Measurements from ENCODE around the gene SARNP. TPM values are rescaled to one million over a fixed set of nuclear protein-coding genes. Genes with fewer than 3 reads are reported as not detected.

SARNP gene
- total and polyA plus RNA-seq, 9 of the 15 experiments (the other 6 are each of a cell fraction or from before 2014, with no cell fraction given) = 70.1 to 400 (median 198) TPM

DNA sequence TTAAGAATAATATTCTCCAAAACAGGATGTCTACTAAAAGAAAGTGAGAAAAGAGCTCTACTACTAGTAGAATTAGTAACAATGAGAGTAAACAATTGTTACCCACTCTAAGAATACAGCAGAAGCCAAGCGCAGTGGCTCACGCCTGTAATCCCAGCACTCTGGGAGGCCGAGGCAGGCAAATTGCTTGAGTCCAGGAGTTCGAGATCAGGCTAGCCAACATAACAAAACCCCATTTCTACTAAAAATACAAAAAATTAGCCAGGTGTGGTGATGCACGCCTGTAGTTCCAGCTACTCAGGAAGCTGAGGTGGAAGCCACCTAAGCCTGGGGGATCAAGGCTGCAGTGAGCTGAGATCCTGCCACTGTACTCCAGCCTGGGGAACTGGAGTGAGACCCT lies 7.2 kb upstream of the SARNP start:
- peaks cover 4% of the 10 kb centered on the region; the same call in 1 of the 2 replicates for H4K20me1 ChIP-seq (replicated peaks; ENCODE audit: control insufficient read depth, insufficient read depth, low read length)
- intact Hi-C loops (cut with micrococcal nuclease) = loop anchor here (5.0 kb wide), 1 partner anchor 218 kb away; the partner anchor contains the start of gene RPS26
- POLR2A ChIA-PET = interaction anchor here (0.7 to 1.2 kb wide), 4 partner anchors 10 to 14 kb away, joined by 3 to 4 read pairs (median 3); no protein-coding TSS in a partner anchor
- TF ChIP-seq, protein P1, sequence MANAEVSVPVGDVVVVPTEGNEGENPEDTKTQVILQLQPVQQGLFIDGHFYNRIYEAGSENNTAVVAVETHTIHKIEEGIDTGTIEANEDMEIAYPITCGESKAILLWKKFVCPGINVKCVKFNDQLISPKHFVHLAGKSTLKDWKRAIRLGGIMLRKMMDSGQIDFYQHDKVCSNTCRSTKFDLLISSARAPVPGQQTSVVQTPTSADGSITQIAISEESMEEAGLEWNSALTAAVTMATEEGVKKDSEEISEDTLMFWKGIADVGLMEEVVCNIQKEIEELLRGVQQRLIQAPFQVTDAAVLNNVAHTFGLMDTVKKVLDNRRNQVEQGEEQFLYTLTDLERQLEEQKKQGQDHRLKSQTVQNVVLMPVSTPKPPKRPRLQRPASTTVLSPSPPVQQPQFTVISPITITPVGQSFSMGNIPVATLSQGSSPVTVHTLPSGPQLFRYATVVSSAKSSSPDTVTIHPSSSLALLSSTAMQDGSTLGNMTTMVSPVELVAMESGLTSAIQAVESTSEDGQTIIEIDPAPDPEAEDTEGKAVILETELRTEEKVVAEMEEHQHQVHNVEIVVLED (CRISPR knock-in tag; IDR thresholded peaks at IDR 0.05) = no peak
- TF ChIP-seq TCF7L2 (IDR thresholded peaks at IDR 0.05; ENCODE audit: low read depth, low read length) = no peak
- no peak for TF ChIP-seq ZNF143 (CRISPR knock-in tag; IDR thresholded peaks at IDR 0.05)
- no peak for TF ChIP-seq SP2 (IDR thresholded peaks at IDR 0.05; ENCODE audit: extremely low read depth, low read depth, low read length, poor library complexity, severe bottlenecking)
- TF ChIP-seq, protein P2, sequence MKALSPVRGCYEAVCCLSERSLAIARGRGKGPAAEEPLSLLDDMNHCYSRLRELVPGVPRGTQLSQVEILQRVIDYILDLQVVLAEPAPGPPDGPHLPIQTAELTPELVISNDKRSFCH (CRISPR knock-in tag; IDR thresholded peaks at IDR 0.05) = no peak
- TF ChIP-seq, protein P2 (tag; IDR thresholded peaks at IDR 0.05) = no peak
- no peak for TF ChIP-seq POLR3G (IDR thresholded peaks at IDR 0.05; ENCODE audit: extremely low read depth, insufficient read length, insufficient replicate concordance)
- no peak for TF ChIP-seq SMAD2 (IDR thresholded peaks at IDR 0.05; ENCODE audit: low read depth, low read length)
- TF ChIP-seq HNRNPL (IDR thresholded peaks at IDR 0.05; ENCODE audit: low read depth, low read length) = no peak
- TF ChIP-seq ZBTB17 (CRISPR knock-in tag; IDR thresholded peaks at IDR 0.05) = no peak
- TF ChIP-seq KAT8 (IDR thresholded peaks at IDR 0.05; ENCODE audit: low read depth) = no peak
- TF ChIP-seq, protein P3, sequence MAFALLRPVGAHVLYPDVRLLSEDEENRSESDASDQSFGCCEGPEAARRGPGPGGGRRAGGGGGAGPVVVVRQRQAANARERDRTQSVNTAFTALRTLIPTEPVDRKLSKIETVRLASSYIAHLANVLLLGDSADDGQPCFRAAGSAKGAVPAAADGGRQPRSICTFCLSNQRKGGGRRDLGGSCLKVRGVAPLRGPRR (CRISPR knock-in tag; IDR thresholded peaks at IDR 0.05) = no peak
- TF ChIP-seq KLF13 (tag; IDR thresholded peaks at IDR 0.05; ENCODE audit: borderline replicate concordance, low read depth) = no peak
- no peak for TF ChIP-seq ZNF551 (CRISPR knock-in tag; IDR thresholded peaks at IDR 0.05)
- no peak for TF ChIP-seq ILK (tag; IDR thresholded peaks at IDR 0.05; ENCODE audit: borderline replicate concordance, low read depth)
- no peak for TF ChIP-seq PCBP2 (IDR thresholded peaks at IDR 0.05; ENCODE audit: low read depth, low read length, poor library complexity, severe bottlenecking)
- H3K9ac ChIP-seq (ENCODE audit: insufficient read depth in 1 of 2, low read depth in 2 of 2, low read length in 2 of 2) = 0 out of 4 replicates have a peak overlapping the region, but pooled peaks of 1 of the 2 experiments have one; percentile 17
- H3K27me3 ChIP-seq (ENCODE audit: control insufficient read depth in 2 of 2, insufficient read depth in 2 of 2, low read length in 2 of 2) = no peaks in the 10 kb centered on the region
- no peak for FAIRE-seq
- peaks cover 76% of the 10 kb centered on the region for H3K36me3 ChIP-seq (ENCODE audit: control insufficient read depth, insufficient read depth, low read length)
- WGBS (ENCODE audit: insufficient coverage, low coverage, missing lambda C conversion rate) = 84% methylated on average over 5 of the region's 5 CpGs
- H3K4me3 ChIP-seq = no peak overlapping the region
- CTCF ChIA-PET (ENCODE audit: low intra/inter-chr PET ratio) = no interaction called here
- no peak overlapping the region for H3K27ac ChIP-seq (ENCODE audit: extremely low read depth, low read depth, low read length)
- in situ Hi-C loops (cut with MboI) = no loop called here
- no peak overlapping the region for H2AFZ ChIP-seq (ENCODE audit: low read depth, low read length)
- no peaks in the 10 kb centered on the region for H3K9me3 ChIP-seq (replicated peaks; ENCODE audit: control insufficient read depth, insufficient read depth, low read depth, low read length)
- H3K9me1 ChIP-seq (ENCODE audit: control insufficient read depth, insufficient read depth, low read length) = no peaks in the 10 kb centered on the region
- no peak for ATAC-seq
- no TSS peak for BruUV-seq (replicated peaks)
- no peak for DNase-seq (ENCODE audit: extremely low read depth in 1 of 4, low spot score in 3 of 4)
- peak overlapping the region; percentile 9; the same call in 1 of the 2 replicates for H3K4me2 ChIP-seq (ENCODE audit: insufficient read depth, low read length)
- H3K4me1 ChIP-seq (replicated peaks in 1 of 2; ENCODE audit: control insufficient read depth in 2 of 2, insufficient read depth in 2 of 2, low read length in 2 of 2) = peaks cover 19 to 20% of the 10 kb centered on the region in 2 experiments; a peak in 4 of 5 replicates
- H3K79me2 ChIP-seq (ENCODE audit: control insufficient read depth, insufficient read depth, low read length) = peaks cover 55% of the 10 kb centered on the region

Measured in K562 (cell line).